Hematopoietic multipotent progenitor cell (in vitro differentiated cells): ENCODE measurements around the gene HOXB3. TPM values are rescaled to one million over a fixed set of nuclear protein-coding genes. Genes with fewer than 3 reads are reported as not detected.
"Not testable (repeated sequence)": the region's sequence is repeated elsewhere in the genome, so short reads cannot be mapped to it uniquely, and the experiment has no call there.

Experiments
- DNase-seq, 3 donors: peaks; one replicate each; pipeline ENCODE4 v3.0.0-alpha.2; 2011 to 2015; ENCODE audit warnings: low read depth in 2 of 3, low spot score in 2 of 3
- total RNA-seq: library from RNA; depleted of rRNA; stranded (reverse); fragments of >200 nt; gene quantifications from one replicate; pipeline ENCODE4 v1.2.3, GENCODE V29; 2012

The HOXB3 gene
- total RNA-seq, 1 donor = 20.5 TPM

DNA sequence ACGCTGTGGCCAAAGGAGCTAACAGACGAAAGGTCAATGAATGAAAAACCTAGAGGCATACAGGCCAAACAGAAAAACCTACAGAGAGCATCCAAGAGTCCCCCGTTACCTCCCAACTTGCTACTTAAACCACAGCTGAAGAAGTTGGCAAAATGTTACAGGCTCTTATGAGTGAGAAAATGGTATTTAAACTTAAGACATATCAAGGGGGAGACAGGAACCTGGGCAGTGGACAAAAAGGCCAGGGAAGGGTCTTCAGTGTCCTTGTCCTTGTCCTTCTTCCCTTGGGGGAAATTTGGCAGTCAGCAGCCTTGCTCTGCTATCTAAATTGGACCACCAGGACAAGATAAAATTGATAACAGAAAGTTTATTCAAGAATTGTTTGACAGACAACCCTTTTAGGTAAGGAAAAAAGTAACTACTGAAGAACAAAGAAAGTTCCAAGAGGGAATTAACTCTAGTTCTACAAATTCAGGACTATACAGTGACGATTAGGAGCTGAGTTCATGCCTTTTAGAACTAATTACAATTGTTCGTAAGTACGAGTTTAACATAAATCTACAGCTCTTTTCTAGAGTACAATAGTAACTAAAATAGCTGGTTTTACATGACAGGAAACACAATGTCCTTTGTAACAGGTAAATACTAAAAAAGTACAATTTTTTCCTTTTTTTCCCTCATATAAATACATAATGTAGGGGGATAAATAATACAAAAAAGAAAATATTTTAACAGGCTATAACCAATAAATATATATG lies 41.3 kb downstream of the HOXB3 start:
- DNase-seq = no peak

DNA sequence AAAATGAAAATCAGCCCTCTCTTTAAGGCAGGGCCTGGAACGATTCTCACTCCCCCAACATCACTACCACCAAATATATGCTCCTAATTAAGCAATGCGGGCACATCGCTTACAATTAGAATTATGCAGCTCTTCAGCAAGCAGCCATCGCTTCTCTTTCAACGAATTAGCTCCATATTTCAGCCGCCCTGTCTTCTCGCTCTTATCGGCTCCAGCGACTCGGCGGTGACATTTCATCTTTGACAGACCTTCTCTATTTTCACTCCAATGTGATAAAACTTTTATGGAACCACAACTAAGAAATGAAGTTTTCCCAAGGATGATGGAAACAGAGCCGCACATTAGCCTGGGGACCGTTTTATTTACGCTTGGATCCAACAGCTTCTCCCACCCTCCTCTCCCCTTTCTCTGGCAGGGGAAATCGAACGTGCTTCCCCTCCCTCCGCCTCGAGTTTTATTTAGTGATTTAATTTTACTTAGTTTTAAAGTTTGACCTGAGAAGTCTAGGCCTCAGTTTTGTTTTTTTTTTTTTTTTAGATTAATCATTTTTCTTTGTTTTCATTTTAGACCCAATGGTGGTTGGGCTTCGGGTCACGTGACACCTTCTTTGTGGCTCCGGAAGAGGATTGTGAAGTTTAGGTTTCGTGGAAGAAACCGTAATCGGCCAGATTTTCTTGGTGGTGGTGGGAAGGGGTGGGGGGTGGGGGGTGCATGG lies 42.1 kb downstream of the HOXB3 start:
- peak; percentile 21 to 67 (median 62) for DNase-seq

GRCh38 chr17:48546924-48547807 lies 42.9 kb downstream of the HOXB3 start:
- DNase-seq = peak in 2 of 3 donors; percentile 80 to 96

DNA sequence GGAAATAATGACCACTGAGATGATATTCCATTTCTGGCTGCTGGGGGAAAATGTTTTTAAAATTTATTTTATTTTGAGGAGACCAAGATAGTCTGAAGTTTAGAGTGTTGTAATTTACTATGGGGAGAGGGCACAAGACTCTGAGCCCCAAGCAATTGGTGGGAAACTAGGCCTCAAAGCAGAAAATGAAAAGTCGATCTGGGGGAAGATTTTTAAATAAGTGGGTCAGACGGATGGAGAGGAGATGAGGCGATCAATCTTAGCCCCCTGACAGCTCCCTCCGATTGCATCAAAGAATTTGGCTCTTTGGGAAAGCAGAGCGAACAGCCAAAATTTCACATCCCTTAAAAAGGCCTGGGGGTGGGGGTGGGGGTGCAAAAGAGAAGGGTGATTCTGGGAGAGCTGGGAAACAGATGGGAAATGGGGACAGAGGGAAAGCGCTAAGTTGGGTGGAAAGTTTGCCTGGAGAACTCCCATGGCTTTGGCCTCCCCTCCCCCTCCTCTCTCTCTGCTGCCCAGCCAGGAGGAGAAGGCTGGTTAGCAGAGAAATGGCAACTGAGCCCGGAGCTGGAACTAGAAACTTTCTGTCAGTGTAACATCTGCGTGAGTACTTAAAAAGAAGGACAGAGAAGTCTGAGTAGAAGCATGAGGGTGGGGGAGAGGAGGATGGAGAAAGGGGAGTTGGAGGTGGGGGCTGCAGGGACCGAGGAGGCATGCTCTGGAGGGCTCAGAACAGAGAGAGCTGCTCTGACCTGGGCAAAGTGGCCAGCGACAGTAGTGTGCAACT lies 43.7 kb downstream of the HOXB3 start:
- no peak for DNase-seq

DNA sequence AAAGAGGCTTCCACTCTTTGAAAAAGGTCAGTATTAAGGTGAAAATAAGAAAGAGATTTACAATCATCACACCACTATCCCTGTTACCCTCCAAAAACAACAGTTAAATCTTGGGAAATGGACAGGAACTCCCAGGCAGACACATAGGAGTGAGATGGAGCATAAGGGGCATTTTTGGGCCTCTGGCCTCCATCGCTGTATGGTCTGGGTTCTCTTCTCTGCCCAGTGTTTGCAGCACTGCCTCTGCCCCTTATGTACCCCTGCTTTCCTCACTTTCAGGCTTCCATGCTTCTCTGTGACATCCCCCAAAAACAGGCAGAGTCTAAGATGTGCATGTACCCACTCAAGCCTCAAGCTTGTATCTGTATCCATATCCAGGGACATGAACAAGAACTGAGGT lies 44.5 kb downstream of the HOXB3 start:
- no peak for DNase-seq

DNA sequence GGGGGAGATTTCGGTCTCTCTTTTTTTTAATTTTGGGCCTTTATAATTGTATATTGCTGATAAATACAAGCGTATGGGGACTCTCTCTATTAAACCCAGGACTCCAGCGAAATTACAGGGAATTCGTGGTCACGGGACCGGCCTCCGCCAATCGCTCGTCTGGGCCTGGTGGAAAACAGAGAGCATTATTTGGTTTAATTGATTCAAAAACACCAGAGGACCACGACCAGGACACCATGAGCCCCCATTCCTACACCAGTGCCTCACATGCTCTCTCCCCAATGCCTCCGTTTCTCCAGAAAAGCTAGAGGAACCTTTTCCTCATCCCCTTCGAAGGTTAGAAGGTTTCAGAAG lies 45.0 kb downstream of the HOXB3 start, which contains the start of gene HOXB2:
TSS of gene HOXB2 (minus strand) at position 88 of the 354 bp plus-strand sequence. CDS start 198 bp downstream, outside the sequence.
- no peak for DNase-seq

- DNase-seq = peak in 2 of 3 donors; percentile 57 to 85
These were observed 45.6 kb downstream of the HOXB3 start for GRCh38 chr17:48544349-48545021.

DNA sequence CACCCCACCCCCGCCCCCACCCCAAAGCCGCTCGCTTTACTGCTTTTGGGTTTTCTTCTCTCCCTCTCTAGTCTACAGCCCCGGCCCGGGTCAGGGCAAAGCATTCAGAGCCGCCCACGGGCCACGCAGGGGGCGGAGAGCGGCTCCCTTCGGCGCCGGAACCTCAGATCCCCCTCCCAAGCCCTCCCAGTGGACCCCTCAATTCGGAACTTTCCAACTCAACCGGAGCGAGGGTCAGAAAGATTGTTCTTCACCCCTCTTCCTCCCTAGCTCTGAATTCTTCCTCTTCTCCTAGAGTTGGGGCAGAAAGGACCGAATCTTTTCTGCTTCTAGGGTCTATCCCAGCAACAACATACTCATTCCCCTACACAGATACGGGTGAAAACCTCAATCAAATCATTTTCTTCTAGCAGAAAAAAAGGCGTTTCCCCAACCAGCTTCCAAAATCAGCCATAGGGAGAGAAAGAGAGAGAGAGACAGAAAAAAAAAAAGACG lies 46.1 kb downstream of the HOXB3 start:
- DNase-seq = no peak

DNA sequence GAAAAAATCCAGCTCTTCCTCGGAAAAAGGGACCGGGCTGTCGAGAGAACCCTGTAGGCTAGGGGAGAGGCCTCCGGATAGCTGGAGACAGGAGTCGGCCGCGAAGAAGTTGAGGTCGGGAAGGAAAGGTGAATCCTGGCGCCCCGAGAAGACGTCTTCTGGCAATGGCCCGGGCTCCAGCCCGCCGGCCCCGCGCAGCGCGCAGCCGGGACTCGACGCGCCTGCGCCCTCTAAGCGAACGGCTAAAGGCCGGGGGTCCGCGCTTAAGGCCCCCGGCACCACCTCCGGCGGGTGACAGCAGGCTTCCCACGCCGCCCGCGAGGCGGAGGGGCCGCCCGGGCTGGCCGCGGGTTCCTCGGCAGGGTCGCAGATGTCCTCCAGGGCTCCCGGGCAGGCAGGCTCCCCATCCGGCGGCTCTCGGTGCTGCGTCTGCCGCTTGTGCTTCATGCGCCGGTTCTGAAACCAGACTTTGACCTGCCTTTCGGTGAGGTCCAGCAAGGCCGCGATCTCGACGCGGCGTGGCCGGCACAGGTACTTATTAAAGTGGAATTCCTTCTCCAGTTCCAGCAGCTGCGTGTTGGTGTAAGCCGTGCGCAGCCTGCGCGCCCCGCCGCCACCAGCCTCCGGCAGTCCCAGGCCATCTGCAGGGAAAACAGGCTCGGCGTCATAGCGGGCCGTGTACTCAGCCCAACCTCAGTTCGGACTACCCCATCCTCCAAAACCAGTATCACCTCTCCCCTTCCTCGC lies 46.8 kb downstream of the HOXB3 start:
- DNase-seq = peak; percentile 42 to 49 (median 45)

DNA sequence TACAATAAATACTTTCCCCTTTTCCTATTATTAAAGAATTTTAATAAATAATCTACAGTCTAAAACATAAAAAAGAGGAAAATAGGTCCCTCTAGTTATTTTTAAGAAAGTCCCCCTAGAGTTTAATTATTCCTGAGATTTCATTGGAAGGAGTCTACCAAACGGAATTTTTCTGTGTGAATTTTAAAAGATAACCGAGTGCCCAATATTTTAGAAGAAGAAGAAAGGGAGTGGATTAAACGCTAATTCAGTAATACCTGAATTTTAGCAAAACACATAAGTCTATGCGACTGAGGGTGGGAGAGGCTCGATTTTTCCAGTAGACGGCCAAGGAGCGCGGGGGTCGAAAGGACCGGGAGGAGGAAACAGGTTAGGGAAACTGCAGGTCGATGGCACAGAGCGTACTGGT lies 47.3 kb downstream of the HOXB3 start:
- no peak for DNase-seq

- no peak for DNase-seq
These were observed 47.9 kb downstream of the HOXB3 start for GRCh38 chr17:48542114-48542656.

DNA sequence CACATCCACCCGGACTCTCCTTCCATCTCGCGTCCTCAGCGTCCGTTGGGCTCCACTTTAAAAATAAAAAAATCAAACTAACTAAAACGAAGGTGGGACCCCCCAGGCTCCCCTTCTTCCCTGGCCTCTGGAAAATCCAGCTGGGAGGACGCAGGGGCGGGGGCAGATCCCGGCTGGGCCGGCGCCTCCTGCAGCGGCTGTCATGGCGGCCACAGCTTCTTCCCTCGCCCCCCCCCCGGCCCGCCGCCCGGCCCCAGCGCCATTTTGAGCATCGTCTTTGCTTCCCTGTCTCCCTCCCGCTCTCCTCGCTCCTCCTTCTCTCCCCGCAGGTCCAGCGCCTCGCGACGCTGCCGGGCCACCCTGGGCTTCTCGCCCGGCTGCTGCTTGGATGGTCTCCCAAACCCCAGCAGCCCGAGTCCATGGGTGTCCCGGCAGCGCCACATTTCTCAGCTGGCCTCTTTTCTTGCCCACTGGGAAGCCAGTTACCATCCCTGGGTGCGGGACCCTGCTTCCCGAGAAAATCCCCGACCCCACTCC lies 48.4 kb downstream of the HOXB3 start:
- peak; percentile 38 to 50 (median 46) for DNase-seq

GRCh38 chr17:48541036-48541576 lies 48.9 kb downstream of the HOXB3 start:
- peak in 1 of 3 donors; percentile 19 for DNase-seq

DNA sequence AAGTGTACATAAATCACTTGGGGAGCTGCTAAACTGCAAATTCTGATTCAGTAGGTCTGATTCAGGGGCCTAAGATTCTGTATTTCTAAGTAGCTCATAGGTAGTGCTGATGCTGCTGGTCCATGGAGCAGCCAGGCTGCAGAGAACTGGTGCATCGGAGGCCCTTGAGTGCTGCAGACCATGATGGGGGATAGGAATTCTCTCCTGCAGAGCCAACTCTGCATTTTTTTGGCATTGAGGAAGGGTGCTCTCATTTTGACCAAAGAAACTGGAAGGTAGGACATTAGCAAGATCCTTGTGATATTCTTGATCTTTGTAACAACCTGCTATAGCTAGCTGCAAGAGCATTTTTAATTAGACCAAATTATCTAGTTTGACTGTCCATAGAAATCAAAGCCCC lies 49.8 kb downstream of the HOXB3 start:
- no peak for DNase-seq

- DNase-seq = peak in 2 of 3 donors; percentile 39 to 41
These were observed 50.9 kb downstream of the HOXB3 start for GRCh38 chr17:48539177-48539576.

DNA sequence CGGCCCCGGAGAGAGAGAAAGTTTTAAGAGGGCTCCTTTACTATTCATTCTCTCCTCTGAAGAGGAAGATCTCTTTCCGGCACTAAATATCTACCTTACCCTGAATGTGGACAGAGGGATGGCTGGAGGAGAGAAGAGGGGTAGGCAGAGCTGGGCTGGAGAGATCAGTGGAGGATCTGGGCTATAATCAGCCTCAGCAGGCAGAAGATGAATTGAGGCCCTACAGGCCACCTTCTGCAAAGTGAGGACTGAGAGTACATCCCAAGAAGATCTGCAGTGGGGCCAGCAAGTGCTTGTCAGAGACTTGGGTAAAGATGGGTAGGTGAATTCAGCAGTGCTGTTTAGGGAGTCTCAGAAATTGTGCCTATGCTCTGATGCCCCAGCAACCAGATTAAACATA lies 52.7 kb downstream of the HOXB3 start:
- no peak for DNase-seq

GRCh38 chr17:48535793-48536559 lies 54.1 kb downstream of the HOXB3 start:
- DNase-seq = not testable (repeated sequence)
